GF-D8 (cell line): ENCODE results near the gene PGBD2.
"Not testable (repeated sequence)": the region's sequence is repeated elsewhere in the genome, so short reads cannot be mapped to it uniquely, and the experiment has no call there.

Source experiments
- DNase-seq: peaks from one replicate; lab custom pipeline; 2025; lab: John Stamatoyannopoulos, UW

PGBD2 gene, protein sequence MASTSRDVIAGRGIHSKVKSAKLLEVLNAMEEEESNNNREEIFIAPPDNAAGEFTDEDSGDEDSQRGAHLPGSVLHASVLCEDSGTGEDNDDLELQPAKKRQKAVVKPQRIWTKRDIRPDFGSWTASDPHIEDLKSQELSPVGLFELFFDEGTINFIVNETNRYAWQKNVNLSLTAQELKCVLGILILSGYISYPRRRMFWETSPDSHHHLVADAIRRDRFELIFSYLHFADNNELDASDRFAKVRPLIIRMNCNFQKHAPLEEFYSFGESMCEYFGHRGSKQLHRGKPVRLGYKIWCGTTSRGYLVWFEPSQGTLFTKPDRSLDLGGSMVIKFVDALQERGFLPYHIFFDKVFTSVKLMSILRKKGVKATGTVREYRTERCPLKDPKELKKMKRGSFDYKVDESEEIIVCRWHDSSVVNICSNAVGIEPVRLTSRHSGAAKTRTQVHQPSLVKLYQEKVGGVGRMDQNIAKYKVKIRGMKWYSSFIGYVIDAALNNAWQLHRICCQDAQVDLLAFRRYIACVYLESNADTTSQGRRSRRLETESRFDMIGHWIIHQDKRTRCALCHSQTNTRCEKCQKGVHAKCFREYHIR

GRCh38 chr1:248906009-248906752 lies at the start of gene PGBD2:
TSS of gene PGBD2 (plus strand) at chr1:248906235. CDS start at chr1:248913863, 7,628 bp downstream.
- peak; percentile 82 for DNase-seq

- no peak for DNase-seq
These were observed 48.8 kb upstream of the PGBD2 start for GRCh38 chr1:248857201-248857600.

GRCh38 chr1:248857749-248858095 lies 48.3 kb upstream of the PGBD2 start:
- DNase-seq: no peak

DNA sequence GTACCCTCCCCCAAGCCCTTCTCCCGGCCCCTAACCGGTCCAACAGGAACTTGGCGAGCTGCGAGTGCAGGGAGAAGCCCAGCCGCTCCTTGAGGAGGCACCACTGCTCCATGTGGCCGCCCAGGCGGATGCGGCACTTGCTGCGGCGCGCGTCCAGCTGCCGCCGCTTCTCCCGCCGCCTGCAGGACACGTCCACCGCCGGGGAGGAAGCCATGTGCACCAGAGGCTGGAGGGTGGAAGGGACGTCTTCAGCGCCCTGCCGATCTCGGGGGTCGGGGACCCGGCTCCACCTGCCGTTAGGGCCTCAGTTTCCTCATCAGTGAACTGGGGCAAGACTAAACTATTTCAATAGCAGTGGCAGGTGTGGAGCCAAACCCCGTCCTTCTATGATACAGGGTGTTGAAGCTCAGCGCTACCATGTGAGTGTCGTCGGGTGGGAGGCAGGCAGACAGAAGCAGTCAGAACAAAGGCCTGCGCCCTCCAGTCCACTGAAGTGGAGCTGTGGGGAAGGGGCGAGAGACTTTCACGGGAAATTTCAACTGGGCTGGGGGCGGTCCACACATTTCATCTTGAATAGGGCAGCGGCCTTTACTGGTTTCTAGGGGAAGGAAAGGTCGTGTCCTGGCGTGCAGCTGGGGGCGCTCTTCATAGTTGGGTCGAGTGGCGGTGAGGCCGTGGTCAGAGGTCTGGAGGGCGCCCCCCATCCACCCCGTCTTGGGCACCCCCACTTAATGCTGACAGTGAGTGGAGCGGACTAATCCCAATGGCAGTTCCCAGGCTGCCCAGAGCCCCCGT lies 47.7 kb upstream of the PGBD2 start:
- DNase-seq: peak; percentile 68

DNA sequence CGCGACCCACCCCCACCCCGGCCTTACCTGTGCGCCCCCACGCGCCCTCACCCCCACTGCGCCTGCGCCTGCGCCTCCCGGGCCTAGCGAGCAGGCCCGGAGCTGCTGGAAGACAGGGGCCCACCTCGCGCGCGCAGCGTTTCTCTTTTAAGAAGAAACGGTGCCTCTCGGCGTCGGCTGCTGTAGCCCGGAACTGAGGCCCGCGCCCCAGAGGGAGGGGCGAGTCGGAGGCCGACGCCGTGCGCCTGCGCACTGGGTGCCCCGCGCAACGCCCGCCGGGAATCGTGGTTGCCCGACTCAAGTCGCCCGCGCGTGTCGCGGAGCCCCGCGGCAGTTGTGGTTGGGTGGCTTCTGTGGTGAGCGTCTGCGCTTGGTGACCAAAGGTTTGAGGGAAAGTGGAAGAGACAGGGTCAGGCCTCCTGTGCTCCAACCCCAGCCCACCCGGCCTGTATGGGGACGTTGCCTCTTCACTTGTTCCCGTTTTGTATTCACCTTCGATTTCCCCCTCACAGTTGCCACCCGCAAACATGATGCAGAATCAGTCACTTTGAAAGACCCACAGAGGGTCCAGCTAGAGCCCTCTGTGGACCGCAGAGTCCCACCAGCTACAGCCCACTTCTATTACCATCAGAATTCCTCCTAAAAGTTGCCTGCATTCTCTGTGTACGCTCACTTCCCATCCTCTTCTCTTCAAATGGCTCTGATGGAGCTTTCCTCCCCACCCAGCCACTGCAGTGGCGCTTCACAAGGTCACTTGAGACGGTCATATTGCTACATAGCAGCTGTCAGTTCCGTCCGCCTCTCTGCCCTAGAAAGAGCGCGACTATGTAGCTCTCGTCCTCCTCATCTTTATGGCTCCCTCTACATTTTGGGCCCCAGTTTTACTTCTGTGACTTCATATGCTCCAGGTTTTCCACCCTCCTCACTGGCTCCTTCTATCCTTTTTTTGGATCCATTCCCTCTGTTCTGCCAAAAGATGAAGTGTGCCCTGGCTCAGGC lies 46.8 kb upstream of the PGBD2 start, which contains the start of gene ZNF692:
TSS of gene ZNF692 (minus strand) at position 195 of the 999 bp plus-strand sequence. CDS start 776 bp downstream, outside the sequence.
- DNase-seq: peak; percentile 93

- no peak for DNase-seq
These were observed 46.0 kb upstream of the PGBD2 start for GRCh38 chr1:248860007-248860406.

GRCh38 chr1:248861616-248862015 lies 44.4 kb upstream of the PGBD2 start:
- no peak for DNase-seq

- DNase-seq: no peak
These were observed 43.4 kb upstream of the PGBD2 start for GRCh38 chr1:248862695-248862997.

GRCh38 chr1:248862998-248863881 lies 42.8 kb upstream of the PGBD2 start:
- no peak for DNase-seq

DNA sequence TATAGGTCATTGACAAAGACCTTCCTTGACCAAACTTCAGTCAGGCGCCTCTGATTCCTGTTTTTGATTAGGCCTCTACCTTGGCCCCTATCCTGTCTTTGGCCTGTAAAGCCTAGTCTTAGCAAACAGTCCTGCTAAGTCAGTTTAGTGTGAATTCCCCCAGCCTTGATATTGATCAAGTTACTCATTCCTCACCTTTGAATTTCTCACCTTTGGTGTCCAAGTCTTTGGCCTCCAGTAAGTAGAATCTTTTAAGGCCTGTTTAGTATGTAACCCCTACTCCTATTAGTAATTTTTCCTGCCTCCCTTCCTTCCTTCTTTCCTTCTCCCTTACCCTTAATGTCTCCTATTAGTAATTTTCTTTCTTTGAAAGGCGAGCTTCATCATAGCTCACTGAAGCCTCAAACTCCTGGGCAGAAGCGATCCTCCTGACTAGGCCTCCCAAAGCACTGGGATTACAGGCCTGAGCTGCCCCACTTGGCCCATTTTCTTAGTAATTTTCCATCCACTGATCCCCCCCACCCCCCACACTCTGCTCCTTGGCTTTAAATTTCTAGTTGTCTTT lies 34.1 kb upstream of the PGBD2 start:
- DNase-seq: no peak

DNA sequence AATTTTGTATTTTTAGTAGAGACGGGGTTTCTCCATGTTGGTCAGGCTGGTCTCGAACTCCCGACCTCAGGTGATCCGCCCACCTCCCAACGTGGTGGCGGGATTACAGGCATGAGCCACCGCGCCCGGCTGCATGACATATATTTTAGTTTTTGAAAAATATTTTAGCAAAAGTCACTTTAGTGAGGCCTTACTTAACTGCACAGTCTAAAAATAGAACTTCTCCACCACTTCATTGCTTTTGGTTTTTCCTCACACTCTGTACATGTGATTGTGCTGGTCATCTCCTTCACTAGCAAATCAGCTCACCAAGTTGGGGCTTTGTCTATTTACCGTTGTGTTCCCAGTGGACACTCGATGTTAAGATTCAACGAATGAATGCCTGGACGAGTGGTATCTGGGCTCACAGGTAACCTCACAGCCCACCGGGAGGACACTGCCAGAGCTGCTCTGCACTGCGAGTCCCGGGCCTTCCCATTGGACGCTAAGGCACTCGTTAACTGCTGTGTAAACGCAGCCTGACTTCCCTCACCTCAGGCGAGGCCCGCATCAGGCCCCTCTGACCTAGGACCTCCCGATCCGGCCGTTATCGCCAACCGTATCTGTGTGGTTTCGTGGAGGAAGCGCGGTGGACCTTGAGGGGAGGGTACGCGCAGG lies 33.2 kb upstream of the PGBD2 start:
- peak; percentile 67 for DNase-seq

DNA sequence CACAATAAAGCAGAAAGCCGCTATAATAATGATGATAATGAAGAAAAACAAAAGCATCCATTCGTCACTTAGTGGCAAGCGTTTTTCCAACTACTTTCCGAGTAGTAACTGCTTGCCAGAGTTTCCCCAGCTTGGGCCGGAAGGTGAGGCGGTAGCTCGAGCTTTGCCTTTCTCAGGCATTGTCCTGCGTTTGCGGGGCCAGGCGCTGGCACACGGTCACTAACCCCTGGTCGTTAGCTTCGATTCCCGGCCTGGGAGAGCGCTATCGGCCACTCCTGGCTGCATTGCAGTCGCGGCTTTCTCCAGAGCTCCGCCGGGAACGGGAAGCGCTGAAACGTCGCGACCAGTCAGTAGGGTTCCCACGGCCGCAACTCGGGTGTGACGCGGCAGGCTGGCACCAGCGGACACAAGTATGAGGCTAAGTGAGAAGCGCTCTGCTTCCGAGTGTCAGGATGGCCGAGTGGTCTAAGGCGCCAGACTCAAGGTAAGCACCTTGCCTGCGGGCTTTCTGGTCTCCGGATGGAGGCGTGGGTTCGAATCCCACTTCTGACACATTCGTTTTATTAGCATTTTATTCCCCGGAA lies 32.5 kb upstream of the PGBD2 start:
- DNase-seq: peak; percentile 89

DNA sequence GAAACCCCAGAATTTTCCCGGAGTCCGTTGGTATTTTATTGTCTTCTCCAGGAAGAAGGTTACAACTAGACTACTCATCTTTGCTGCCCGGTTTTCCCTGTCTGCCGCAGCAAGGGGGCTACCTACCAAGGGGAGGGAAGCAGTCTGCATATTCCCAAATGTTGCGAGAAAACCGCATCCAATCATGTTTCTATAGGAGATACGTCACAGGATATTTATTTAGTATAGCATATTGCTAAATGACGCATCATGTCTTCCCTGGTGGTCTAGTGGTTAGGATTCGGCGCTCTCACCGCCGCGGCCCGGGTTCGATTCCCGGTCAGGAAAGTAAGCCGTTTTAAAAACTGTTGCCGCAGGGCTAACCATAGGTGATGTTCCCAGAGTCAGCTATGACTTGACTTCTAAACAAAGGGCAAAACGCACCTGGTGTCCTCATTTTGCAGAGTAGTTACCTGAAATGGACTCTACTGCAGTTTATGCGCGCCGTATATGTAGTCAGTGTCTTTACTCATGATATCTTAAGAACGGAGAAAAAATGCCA lies 32.0 kb upstream of the PGBD2 start:
- DNase-seq: peak; percentile 89

- DNase-seq: no peak
These were observed 24.8 kb upstream of the PGBD2 start for GRCh38 chr1:248881261-248881660.

- DNase-seq: not testable (repeated sequence)
These were observed 23.6 kb upstream of the PGBD2 start for GRCh38 chr1:248882427-248882826.

GRCh38 chr1:248884632-248885295 lies 21.3 kb upstream of the PGBD2 start:
- no peak for DNase-seq

GRCh38 chr1:248885646-248886045 lies 20.4 kb upstream of the PGBD2 start:
- no peak for DNase-seq
